ENCODE measurements around the gene LIN54. TPM values are rescaled to one million over a fixed set of nuclear protein-coding genes. Genes with fewer than 3 reads are reported as not detected.

Gene LIN54
- total and polyA plus RNA-seq, 2 of the 13 experiments (the other 11 are each of a cell fraction or from before 2014, with no cell fraction given), result 25.2 to 32.9 TPM

DNA sequence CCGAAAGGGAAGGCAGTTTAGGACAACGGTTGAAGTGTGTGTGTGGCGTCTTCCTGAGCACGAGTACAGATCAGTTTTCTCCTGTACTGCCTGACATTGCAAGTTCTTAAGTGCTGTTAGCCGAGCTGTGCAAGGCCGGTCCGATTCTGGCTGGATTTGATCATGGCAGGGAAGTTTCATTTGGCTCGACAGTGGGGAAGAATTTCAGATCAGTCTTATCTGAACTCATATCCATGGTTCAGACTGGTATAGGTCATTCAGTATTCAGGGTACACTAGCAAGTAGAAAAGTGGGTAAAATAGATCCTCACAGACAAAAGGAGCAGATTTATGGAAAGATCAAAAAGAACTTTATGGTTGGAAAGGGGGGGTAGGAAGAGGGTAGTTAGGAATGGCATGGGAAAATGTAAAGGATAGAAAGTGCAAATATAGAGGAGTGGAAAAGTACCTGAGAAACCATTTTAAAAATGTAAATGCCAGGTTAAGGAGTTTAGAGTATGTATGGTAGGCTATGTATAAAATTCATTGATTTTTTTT is 109.4 kb downstream of the LIN54 start (continued):
- TF ChIP-seq, protein P1, sequence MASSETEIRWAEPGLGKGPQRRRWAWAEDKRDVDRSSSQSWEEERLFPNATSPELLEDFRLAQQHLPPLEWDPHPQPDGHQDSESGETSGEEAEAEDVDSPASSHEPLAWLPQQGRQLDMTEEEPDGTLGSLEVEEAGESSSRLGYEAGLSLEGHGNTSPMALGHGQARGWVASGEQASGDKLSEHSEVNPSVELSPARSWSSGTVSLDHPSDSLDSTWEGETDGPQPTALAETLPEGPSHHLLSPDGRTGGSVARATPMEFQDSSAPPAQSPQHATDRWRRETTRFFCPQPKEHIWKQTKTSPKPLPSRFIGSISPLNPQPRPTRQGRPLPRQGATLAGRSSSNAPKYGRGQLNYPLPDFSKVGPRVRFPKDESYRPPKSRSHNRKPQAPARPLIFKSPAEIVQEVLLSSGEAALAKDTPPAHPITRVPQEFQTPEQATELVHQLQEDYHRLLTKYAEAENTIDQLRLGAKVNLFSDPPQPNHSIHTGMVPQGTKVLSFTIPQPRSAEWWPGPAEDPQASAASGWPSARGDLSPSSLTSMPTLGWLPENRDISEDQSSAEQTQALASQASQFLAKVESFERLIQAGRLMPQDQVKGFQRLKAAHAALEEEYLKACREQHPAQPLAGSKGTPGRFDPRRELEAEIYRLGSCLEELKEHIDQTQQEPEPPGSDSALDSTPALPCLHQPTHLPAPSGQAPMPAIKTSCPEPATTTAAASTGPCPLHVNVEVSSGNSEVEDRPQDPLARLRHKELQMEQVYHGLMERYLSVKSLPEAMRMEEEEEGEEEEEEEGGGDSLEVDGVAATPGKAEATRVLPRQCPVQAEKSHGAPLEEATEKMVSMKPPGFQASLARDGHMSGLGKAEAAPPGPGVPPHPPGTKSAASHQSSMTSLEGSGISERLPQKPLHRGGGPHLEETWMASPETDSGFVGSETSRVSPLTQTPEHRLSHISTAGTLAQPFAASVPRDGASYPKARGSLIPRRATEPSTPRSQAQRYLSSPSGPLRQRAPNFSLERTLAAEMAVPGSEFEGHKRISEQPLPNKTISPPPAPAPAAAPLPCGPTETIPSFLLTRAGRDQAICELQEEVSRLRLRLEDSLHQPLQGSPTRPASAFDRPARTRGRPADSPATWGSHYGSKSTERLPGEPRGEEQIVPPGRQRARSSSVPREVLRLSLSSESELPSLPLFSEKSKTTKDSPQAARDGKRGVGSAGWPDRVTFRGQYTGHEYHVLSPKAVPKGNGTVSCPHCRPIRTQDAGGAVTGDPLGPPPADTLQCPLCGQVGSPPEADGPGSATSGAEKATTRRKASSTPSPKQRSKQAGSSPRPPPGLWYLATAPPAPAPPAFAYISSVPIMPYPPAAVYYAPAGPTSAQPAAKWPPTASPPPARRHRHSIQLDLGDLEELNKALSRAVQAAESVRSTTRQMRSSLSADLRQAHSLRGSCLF (CRISPR knock-in tag; IDR thresholded peaks at IDR 0.05; ENCODE audit: borderline replicate concordance), result no peak
- 0 out of 2 replicates have a peak, but pooled peaks have one; percentile 9 for TF ChIP-seq KDM2A (CRISPR knock-in tag; IDR thresholded peaks at IDR 0.05; ENCODE audit: borderline replicate concordance, low read depth)
- peak; percentile 49; the same call in 1 of the 2 replicates for TF ChIP-seq CBX5 (CRISPR knock-in tag; IDR thresholded peaks at IDR 0.05; ENCODE audit: borderline replicate concordance)
- TF ChIP-seq MED8 (CRISPR knock-in tag; IDR thresholded peaks at IDR 0.05; ENCODE audit: insufficient replicate concordance), result no peak
- TF ChIP-seq KAT8 (CRISPR knock-in tag; IDR thresholded peaks at IDR 0.05), result 0 out of 2 replicates have a peak, but pooled peaks have one; percentile 13
- TF ChIP-seq, protein P2, sequence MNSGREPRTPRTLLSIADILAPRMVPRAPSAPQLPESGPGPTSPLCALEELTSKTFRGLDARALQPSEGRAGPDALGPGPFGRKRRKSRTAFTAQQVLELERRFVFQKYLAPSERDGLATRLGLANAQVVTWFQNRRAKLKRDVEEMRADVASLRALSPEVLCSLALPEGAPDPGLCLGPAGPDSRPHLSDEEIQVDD (CRISPR knock-in tag; IDR thresholded peaks at IDR 0.05; ENCODE audit: borderline replicate concordance), result no peak
